Stimulated activated CD8-positive, alpha-beta memory T cell treated with anti-CD3 and anti-CD28 coated beads, Interleukin-15, amount 100 ng/mL, for 4 hours (primary cell): ENCODE measurements around the gene NRG3.

Experiments
- DNase-seq, 2 donors: peaks; one replicate each; pipeline ENCODE4 v3.0.0-alpha.2; 2020; ENCODE audit warnings: low read depth in 2 of 2

The NRG3 gene

GRCh38 chr10:82680608-82681007, 805.6 kb downstream of the NRG3 start:
- no peak for DNase-seq

GRCh38 chr10:82683945-82684344, 809.0 kb downstream of the NRG3 start:
- DNase-seq: no peak

GRCh38 chr10:82685087-82685486, 810.1 kb downstream of the NRG3 start:
- DNase-seq: no peak

- no peak for DNase-seq
Observed at GRCh38 chr10:82691211-82691610, 816.2 kb downstream of the NRG3 start.

- DNase-seq: no peak
Observed at GRCh38 chr10:82692458-82692857, 817.5 kb downstream of the NRG3 start.

GRCh38 chr10:82721831-82722230, 846.8 kb downstream of the NRG3 start:
- DNase-seq: no peak

GRCh38 chr10:82722273-82722672, 847.3 kb downstream of the NRG3 start:
- DNase-seq: no peak

- DNase-seq: no peak
Observed at GRCh38 chr10:82736305-82736704, 861.3 kb downstream of the NRG3 start.

- DNase-seq: no peak
Observed at GRCh38 chr10:82737549-82737948, 862.6 kb downstream of the NRG3 start.

- no peak for DNase-seq
Observed at GRCh38 chr10:82738592-82738991, 863.6 kb downstream of the NRG3 start.

GRCh38 chr10:82742478-82742877, 867.5 kb downstream of the NRG3 start:
- DNase-seq: no peak

- DNase-seq: no peak
Observed at GRCh38 chr10:82742898-82743297, 867.9 kb downstream of the NRG3 start.

GRCh38 chr10:82750538-82750937, 875.5 kb downstream of the NRG3 start:
- no peak for DNase-seq

- DNase-seq: no peak
Observed at GRCh38 chr10:82757397-82757796, 882.4 kb downstream of the NRG3 start.

GRCh38 chr10:82757901-82758300, 882.9 kb downstream of the NRG3 start:
- no peak for DNase-seq

GRCh38 chr10:82759050-82759449, 884.1 kb downstream of the NRG3 start:
- no peak for DNase-seq

- no peak for DNase-seq
Observed at GRCh38 chr10:82762641-82763040, 887.6 kb downstream of the NRG3 start.

- DNase-seq: no peak
Observed at GRCh38 chr10:82768040-82768439, 893.0 kb downstream of the NRG3 start.

GRCh38 chr10:82778908-82779307, 903.9 kb downstream of the NRG3 start:
- no peak for DNase-seq

GRCh38 chr10:82796510-82796909, 921.5 kb downstream of the NRG3 start:
- no peak for DNase-seq

- no peak for DNase-seq
Observed at GRCh38 chr10:82801289-82801688, 926.3 kb downstream of the NRG3 start.

GRCh38 chr10:82811621-82812020, 936.6 kb downstream of the NRG3 start:
- no peak for DNase-seq

GRCh38 chr10:82813856-82814255, 938.9 kb downstream of the NRG3 start:
- DNase-seq: no peak

GRCh38 chr10:82814635-82815034, 939.6 kb downstream of the NRG3 start:
- no peak for DNase-seq

- no peak for DNase-seq
Observed at GRCh38 chr10:82815680-82816079, 940.7 kb downstream of the NRG3 start.
